Uterus (tissue), 2 donors: ENCODE measurements around the gene PDCD7.

Experiments
- POLR2A ChIP-seq, 2 donors: fragments of 450-650 bp; IDR thresholded peaks; one replicate each; pipeline ENCODE4 v1.6.1; 2016; ENCODE audit warnings: antibody characterized with exemption in 2 of 2, mild to moderate bottlenecking in 1 of 2, moderate library complexity in 1 of 2
- TF ChIP-seq, protein P1 (sequence below), 4 experiments: fragments of 200-600 bp in 2 of 4; fragments of 450-650 bp in 2 of 4; sonication (generic) in 2 of 4; IDR thresholded peaks; one replicate each; pipeline ENCODE4 v1.5.1; 2016 to 2019; ENCODE audit warnings: antibody characterized with exemption in 4 of 4, mild to moderate bottlenecking in 2 of 4, moderate library complexity in 1 of 4

DNA sequence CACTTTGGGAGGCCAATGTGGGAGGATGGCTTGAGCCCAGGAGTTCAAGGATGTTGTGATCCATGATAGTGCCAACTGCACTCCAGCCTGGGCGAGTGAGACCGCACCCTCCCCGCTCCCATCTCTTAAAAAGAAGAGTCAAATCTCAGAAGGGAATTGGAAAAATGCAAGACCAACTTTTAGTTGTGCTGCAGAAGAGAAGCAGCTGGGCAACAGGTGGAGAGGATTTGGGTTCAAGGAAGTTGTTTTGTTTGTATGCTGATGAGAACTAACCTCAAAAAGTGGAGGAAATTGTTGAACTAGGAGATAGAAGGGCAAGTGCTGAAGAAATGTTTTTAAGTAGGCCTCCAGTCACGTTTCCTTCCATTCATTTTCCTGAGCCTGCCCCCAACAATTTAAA, 12.8 kb upstream of the PDCD7 start:
- no peak for TF ChIP-seq POLR2A (IDR thresholded peaks at IDR 0.05)
- TF ChIP-seq, protein P1, sequence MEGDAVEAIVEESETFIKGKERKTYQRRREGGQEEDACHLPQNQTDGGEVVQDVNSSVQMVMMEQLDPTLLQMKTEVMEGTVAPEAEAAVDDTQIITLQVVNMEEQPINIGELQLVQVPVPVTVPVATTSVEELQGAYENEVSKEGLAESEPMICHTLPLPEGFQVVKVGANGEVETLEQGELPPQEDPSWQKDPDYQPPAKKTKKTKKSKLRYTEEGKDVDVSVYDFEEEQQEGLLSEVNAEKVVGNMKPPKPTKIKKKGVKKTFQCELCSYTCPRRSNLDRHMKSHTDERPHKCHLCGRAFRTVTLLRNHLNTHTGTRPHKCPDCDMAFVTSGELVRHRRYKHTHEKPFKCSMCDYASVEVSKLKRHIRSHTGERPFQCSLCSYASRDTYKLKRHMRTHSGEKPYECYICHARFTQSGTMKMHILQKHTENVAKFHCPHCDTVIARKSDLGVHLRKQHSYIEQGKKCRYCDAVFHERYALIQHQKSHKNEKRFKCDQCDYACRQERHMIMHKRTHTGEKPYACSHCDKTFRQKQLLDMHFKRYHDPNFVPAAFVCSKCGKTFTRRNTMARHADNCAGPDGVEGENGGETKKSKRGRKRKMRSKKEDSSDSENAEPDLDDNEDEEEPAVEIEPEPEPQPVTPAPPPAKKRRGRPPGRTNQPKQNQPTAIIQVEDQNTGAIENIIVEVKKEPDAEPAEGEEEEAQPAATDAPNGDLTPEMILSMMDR (IDR thresholded peaks at IDR 0.05), result no peak
